ENCODE data around the gene IGFLR1.

Gene IGFLR1

GRCh38 chr19:35751839-35752745 lies 9.8 kb upstream of the IGFLR1 start:
- Histone ChIP-seq H3K9me3 (replicated peaks; ENCODE audit: low read length) (no peaks in the 10 kb centered on the region), H3K4me2 (ENCODE audit: low read length) (no peak overlapping the region), H3K36me3 (ENCODE audit: insufficient read depth, low read length) (peaks cover 24% of the 10 kb centered on the region), H3K9ac (ENCODE audit: low read depth, low read length) (no peak overlapping the region), H3K4me1 (ENCODE audit: control insufficient read depth, insufficient read depth, low read length) (peaks cover 30% of the 10 kb centered on the region), H3K27me3 (ENCODE audit: control insufficient read depth, insufficient read depth, low read length) (no peaks in the 10 kb centered on the region), H3K4me3 (ENCODE audit: low read length) (no peak overlapping the region)

- Histone ChIP-seq H3K36me3 (ENCODE audit: insufficient read depth, low read length) (peaks cover 24% of the 10 kb centered on the region), H3K27me3 (ENCODE audit: control insufficient read depth, insufficient read depth, low read length) (no peaks in the 10 kb centered on the region), H3K4me2 (ENCODE audit: low read length) (peak overlapping the region; percentile 16), H3K9me3 (replicated peaks; ENCODE audit: low read length) (no peaks in the 10 kb centered on the region), H3K4me1 (ENCODE audit: control insufficient read depth, insufficient read depth, low read length) (peaks cover 18% of the 10 kb centered on the region), H3K4me3 (ENCODE audit: low read length) (no peak overlapping the region), H3K9ac (ENCODE audit: low read depth, low read length) (no peak overlapping the region)
Measured at GRCh38 chr19:35750167-35750566, 7.9 kb upstream of the IGFLR1 start.

- Histone ChIP-seq H3K4me3 (ENCODE audit: low read length) (peak within 1 kb of the TSS; percentile 89), H3K9me3 (replicated peaks; ENCODE audit: low read length) (no peaks in the 10 kb centered on the region), H3K36me3 (ENCODE audit: insufficient read depth, low read length) (peaks cover 13% of the 10 kb centered on the region), H3K9ac (ENCODE audit: low read depth, low read length) (peak within 1 kb of the TSS; percentile 92), H3K27me3 (ENCODE audit: control insufficient read depth, insufficient read depth, low read length) (no peaks in the 10 kb centered on the region), H3K4me1 (ENCODE audit: control insufficient read depth, insufficient read depth, low read length) (peaks cover 22% of the 10 kb centered on the region), H3K4me2 (ENCODE audit: low read length) (peak within 1 kb of the TSS; percentile 82)
Measured at GRCh38 chr19:35748106-35749020, 6.1 kb upstream of the IGFLR1 start, which contains the start of gene LIN37. Gene LIN37 (plus strand): TSS chr19:35748576. CDS start chr19:35748725, 149 bp downstream.

GRCh38 chr19:35746531-35746930 lies 4.3 kb upstream of the IGFLR1 start:
- Histone ChIP-seq H3K9me3 (replicated peaks; ENCODE audit: low read length) (no peaks in the 10 kb centered on the region), H3K27me3 (ENCODE audit: control insufficient read depth, insufficient read depth, low read length) (no peaks in the 10 kb centered on the region), H3K4me2 (ENCODE audit: low read length) (peak overlapping the region; percentile 88), H3K4me1 (ENCODE audit: control insufficient read depth, insufficient read depth, low read length) (peaks cover 22% of the 10 kb centered on the region), H3K36me3 (ENCODE audit: insufficient read depth, low read length) (peaks cover 4% of the 10 kb centered on the region), H3K9ac (ENCODE audit: low read depth, low read length) (peak overlapping the region; percentile 89), H3K4me3 (ENCODE audit: low read length) (peak overlapping the region; percentile 85)

GRCh38 chr19:35746087-35746462 lies 3.8 kb upstream of the IGFLR1 start:
- H3K9ac ChIP-seq (ENCODE audit: low read depth, low read length), result peak overlapping the region; percentile 89
- H3K4me1 ChIP-seq (ENCODE audit: control insufficient read depth, insufficient read depth, low read length), result peaks cover 22% of the 10 kb centered on the region
- H3K36me3 ChIP-seq (ENCODE audit: insufficient read depth, low read length), result peaks cover 4% of the 10 kb centered on the region
- no peaks in the 10 kb centered on the region for H3K27me3 ChIP-seq (ENCODE audit: control insufficient read depth, insufficient read depth, low read length)
- H3K4me2 ChIP-seq (ENCODE audit: low read length), result peak overlapping the region; percentile 88
- H3K9me3 ChIP-seq (replicated peaks; ENCODE audit: low read length), result no peaks in the 10 kb centered on the region
- peak overlapping the region; percentile 85 for H3K4me3 ChIP-seq (ENCODE audit: low read length)

- Histone ChIP-seq H3K4me1 (ENCODE audit: control insufficient read depth, insufficient read depth, low read length) (peaks cover 22% of the 10 kb centered on the region), H3K9me3 (replicated peaks; ENCODE audit: low read length) (no peaks in the 10 kb centered on the region), H3K4me3 (ENCODE audit: low read length) (peak within 1 kb of the TSS; percentile 85), H3K4me2 (ENCODE audit: low read length) (peak within 1 kb of the TSS; percentile 95), H3K27me3 (ENCODE audit: control insufficient read depth, insufficient read depth, low read length) (no peaks in the 10 kb centered on the region), H3K36me3 (ENCODE audit: insufficient read depth, low read length) (peaks cover 4% of the 10 kb centered on the region), H3K9ac (ENCODE audit: low read depth, low read length) (peak within 1 kb of the TSS; percentile 89)
Measured at GRCh38 chr19:35745328-35746086, 3.3 kb upstream of the IGFLR1 start, which contains the start of the genes PSENEN and U2AF1L4. Gene PSENEN (plus strand): TSS chr19:35745651. CDS start chr19:35745931, 280 bp downstream. Gene U2AF1L4 (minus strand): TSS chr19:35745418. CDS start chr19:35745391, 27 bp downstream.

GRCh38 chr19:35744430-35745327 lies 2.4 kb upstream of the IGFLR1 start:
- H3K27me3 ChIP-seq (ENCODE audit: control insufficient read depth, insufficient read depth, low read length), result no peaks in the 10 kb centered on the region
- H3K9me3 ChIP-seq (replicated peaks; ENCODE audit: low read length), result no peaks in the 10 kb centered on the region
- H3K36me3 ChIP-seq (ENCODE audit: insufficient read depth, low read length), result peaks cover 4% of the 10 kb centered on the region
- peak overlapping the region; percentile 89 for H3K9ac ChIP-seq (ENCODE audit: low read depth, low read length)
- H3K4me3 ChIP-seq (ENCODE audit: low read length), result peak overlapping the region; percentile 76
- peak overlapping the region; percentile 95 for H3K4me2 ChIP-seq (ENCODE audit: low read length)
- H3K4me1 ChIP-seq (ENCODE audit: control insufficient read depth, insufficient read depth, low read length), result peaks cover 26% of the 10 kb centered on the region

- H3K4me2 ChIP-seq (ENCODE audit: low read length), result peak overlapping the region; percentile 95
- H3K27me3 ChIP-seq (ENCODE audit: control insufficient read depth, insufficient read depth, low read length), result no peaks in the 10 kb centered on the region
- H3K9ac ChIP-seq (ENCODE audit: low read depth, low read length), result no peak overlapping the region
- no peaks in the 10 kb centered on the region for H3K9me3 ChIP-seq (replicated peaks; ENCODE audit: low read length)
- H3K4me3 ChIP-seq (ENCODE audit: low read length), result peak overlapping the region; percentile 76
- peaks cover 22% of the 10 kb centered on the region for H3K4me1 ChIP-seq (ENCODE audit: control insufficient read depth, insufficient read depth, low read length)
- peaks cover 9% of the 10 kb centered on the region for H3K36me3 ChIP-seq (ENCODE audit: insufficient read depth, low read length)
Measured at GRCh38 chr19:35743640-35744429, 1.6 kb upstream of the IGFLR1 start.

GRCh38 chr19:35741203-35741515 lies 1.1 kb downstream of the IGFLR1 start:
- Histone ChIP-seq H3K36me3 (ENCODE audit: insufficient read depth, low read length) (peaks cover 31% of the 10 kb centered on the region), H3K27me3 (ENCODE audit: control insufficient read depth, insufficient read depth, low read length) (no peaks in the 10 kb centered on the region), H3K4me3 (ENCODE audit: low read length) (peak overlapping the region; percentile 73), H3K9me3 (replicated peaks; ENCODE audit: low read length) (no peaks in the 10 kb centered on the region), H3K4me1 (ENCODE audit: control insufficient read depth, insufficient read depth, low read length) (peaks cover 13% of the 10 kb centered on the region), H3K4me2 (ENCODE audit: low read length) (peak overlapping the region; percentile 93), H3K9ac (ENCODE audit: low read depth, low read length) (peak overlapping the region; percentile 46)

Measured in skeletal muscle satellite cell (primary cell).